GM21526 (cell line): ENCODE measurements around the gene LEMD1.

Experiments
- ATAC-seq: cut with Tn5 transposase; IDR thresholded peaks from one replicate; pipeline ENCODE4 v1.9.1; 2021; ENCODE audit warnings: moderate library complexity; ENCODE audit not compliant: unreplicated experiment, low FRiP score

LEMD1 gene

DNA sequence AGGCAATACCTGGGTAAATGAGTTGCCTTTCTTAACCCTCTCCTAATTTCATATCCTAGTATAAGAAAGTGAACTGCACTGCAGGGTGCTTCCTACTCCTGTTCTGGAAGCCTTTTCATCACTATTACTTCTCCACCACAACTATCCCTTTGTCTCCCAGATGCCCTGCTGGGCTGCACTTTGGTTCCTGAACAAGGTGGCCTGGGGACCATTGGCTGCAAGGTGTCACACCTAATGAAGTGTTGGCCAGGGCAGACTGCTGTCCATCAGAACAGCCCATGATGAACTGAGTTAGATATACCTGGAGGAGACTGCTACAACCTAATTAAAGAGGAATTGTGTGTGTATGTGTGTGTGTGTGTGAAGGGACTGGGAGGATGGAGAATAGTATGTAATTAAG is 63.3 kb downstream of the LEMD1 start:
- ATAC-seq: no peak

DNA sequence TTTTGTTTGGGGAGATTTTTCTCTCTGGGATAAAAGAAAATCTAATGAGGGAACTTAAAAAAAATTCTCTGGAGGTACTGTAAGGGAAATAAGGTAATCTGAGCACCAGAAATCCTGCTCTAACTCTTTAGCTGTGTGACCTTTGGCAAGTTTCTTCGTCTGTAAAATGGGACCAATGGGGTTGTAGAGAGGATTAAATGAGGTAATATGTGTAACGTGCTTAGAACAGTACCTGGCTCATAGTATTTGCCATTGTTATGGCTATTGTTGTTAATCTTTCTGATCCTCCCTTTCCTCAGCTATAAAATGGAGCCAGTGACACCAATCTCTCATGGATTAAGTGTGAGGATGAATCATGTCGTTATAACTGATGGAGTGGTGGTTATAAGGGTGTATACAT is 64.3 kb downstream of the LEMD1 start:
- ATAC-seq: no peak

DNA sequence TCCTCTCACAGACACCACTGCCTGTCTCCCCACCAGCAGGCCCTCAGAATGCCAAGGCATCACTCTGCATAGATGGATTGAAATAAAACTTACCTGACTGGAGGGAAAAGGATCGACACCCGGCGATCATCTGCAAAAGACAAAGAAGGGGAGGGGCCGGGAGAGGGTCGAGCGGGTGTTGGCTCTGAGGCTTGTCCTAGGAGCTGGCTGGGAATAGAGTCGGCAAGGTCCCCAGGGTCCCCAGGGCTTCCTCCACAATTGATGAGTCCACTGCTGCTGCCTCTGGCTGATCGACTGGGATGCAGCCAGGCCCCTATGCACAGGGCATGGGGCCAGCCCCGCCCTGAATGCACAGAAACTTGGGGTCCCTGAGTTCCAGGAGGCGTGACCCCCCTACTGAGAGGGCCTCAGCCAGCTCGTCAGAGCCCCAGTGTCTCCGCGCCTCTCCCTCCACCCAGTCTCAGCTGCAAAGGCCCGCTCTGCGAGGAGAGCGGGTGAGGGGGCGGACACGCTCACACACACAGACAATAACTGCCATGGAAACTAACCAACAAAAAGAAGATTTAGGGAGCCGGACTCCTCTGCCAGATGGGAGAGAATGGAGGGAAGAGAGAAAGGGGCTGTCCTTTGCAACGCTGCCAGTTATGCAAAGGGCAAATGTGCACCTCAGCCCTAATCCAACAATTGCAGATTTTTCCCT is 65.3 kb downstream of the LEMD1 start, which contains the start of gene KLHDC8A:
TSS of gene KLHDC8A (minus strand) at position 483 of the 700 bp plus-strand sequence. CDS start 13,318 bp downstream, outside the sequence.
- no peak for ATAC-seq

DNA sequence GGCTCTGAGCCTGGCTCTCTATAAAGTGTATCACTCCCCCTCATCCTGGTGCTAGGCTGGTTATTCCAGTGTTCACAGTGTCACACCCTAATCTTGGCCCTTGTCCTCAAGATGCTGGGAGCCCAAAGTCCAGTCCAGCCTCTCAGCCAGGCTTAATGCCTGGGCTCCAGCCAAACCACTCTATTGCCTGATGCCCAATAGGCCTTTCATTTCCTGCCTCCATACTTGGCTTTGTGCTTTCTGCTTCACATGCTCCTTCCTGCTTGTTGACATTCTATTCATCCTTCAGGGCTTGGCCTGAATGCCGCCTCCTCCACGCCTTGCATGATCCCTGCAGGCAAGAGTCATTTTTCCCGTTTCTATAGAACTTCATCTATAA is 66.8 kb downstream of the LEMD1 start:
- ATAC-seq: no peak

DNA sequence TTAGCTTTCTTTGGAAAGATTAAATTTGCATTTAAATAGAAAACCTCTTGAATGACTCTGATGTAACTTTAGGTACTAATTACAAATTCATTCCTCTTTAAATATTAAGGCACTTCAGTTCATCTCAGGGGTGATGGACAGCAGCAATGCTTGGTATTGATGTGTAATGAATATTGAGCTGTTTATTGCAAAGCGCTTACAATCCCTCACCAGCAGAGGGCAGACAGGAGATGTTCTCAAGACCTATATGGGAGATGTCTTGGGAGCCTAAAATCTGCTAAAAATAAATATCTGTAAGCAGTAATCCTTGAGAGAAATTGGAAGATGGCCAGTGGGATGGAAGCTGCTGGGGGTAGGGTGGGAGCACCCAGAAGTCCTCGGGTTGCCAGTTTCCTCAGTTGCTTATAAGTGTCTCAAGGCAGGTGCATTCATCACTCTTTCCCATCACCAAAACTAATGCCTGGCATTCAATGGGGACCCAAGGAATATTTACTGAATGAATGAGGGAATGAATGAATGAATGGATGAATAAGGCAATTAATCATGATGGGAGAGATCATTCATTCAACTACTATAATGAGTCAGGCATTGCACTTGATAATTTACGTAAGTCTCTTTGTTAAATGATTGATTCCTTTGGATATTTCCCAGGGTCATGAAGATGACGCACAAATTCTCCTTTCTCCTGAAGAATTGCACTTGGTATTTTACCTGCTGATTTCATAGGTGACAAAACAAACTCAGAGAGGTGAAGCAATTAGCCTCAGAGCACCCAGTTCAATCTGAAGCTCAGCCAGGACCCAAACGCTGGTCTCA is 67.4 kb downstream of the LEMD1 start:
- ATAC-seq: no peak

DNA sequence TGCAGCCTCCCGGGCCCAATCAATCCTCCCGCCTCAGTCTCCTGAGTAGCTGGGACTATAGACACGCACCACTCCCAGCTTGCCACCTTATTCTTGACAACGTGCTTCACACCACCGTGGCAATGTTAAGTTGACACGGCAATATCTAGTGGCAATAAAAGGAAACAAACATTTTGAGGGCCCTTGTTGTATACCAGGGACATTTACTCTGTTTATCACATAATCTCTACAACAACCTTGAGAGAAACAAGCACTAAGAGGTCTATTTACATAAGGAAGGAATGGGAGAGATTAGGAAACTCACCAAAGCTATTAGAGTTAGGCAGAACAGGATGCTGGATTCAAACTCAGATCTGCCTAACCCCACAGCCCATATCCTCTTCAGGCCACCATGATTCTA is 68.2 kb downstream of the LEMD1 start:
- no peak for ATAC-seq

DNA sequence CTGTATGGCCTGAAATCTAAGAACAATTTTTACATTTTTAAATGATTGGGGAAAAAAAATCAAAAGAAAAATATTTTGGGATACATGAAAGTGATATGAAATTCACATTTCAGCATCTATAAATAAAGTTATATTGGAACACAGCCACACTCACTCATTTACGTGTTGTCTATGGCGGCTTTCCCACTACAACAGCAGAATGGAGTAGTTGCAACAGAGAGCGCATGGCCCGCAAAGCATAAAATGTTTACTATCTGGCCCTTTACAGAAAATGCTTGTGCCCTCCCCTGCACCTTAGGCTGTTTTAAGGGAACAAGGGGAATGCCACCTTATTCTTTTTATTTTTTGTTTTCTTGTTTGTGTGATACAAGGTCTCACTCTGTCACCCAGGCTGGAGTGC is 68.7 kb downstream of the LEMD1 start:
- no peak for ATAC-seq

DNA sequence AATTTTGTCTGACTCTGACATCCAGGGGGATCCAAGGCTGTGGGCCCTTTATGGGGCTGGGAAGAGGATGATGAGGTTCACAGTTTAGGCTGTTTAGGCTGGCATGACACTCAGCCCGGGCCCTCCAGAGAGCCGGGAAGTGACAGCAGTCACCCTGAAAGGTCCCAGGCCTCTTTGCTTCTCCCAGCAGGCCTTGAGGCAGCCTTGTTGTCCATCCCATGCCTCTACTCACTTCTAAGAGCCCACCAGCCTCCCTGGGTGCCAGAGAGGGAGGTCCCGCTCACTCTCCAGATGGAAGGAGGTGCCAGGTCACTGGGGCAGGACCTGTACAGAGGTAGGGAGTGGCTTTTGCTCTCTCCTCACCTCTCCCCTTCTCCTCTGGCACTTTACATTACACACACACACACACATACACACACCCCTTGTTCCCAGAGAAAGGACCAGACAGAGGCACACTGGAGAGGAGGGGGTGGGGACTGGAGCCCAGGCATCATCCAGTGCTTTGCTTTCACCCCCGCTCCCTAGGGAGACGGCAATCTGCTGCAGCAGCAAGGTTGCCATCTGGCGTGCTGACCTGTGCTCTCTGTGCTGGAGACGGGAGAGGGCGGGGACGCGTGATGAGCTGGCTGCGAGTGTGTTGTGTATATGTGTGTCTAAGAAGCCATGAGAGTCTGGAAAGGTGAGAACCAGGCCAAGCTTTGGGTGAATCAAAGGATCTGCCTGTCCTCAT is 69.7 kb downstream of the LEMD1 start:
- no peak for ATAC-seq

DNA sequence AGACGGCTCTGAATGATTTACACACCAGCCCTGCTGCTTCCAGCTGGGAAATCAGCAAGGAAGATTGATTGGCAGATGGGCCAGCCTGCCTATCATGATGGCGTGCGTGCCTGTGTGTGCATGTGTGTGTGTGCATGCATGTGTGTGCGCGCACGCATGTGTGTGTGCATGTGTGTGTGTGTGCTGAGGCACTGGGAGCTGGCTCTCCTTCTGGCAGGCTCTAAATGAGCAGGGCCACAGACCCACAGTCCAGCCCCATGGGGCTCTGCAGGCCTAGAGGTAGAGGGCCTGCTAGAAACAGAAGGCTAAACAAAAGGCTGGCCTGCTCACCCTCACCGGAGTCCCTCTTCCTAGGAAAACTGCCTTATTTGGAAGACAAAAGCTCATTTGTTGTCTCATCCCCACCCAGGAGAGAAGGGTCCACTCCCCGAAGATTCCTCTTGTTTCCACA is 71.1 kb downstream of the LEMD1 start:
- no peak for ATAC-seq

DNA sequence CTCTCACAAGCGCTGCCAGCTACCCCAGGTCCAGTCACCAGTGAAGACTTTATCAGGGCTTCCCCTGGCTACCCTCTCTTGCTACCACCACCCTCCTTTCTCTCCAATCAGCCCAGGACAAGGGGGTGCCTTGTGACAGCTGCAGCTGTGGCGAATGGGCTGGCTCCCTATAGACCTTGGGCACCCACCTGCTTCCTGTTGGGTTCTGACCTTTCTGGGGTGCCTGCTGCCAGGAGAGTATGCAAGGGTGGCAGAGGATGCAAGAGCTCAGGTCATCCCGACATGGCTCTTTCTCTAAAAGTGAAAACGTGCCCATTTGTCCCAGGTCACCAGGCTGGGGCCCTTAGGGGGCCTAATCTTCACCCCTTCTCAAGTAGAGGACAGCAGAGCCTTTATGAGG is 71.7 kb downstream of the LEMD1 start:
- ATAC-seq: no peak

DNA sequence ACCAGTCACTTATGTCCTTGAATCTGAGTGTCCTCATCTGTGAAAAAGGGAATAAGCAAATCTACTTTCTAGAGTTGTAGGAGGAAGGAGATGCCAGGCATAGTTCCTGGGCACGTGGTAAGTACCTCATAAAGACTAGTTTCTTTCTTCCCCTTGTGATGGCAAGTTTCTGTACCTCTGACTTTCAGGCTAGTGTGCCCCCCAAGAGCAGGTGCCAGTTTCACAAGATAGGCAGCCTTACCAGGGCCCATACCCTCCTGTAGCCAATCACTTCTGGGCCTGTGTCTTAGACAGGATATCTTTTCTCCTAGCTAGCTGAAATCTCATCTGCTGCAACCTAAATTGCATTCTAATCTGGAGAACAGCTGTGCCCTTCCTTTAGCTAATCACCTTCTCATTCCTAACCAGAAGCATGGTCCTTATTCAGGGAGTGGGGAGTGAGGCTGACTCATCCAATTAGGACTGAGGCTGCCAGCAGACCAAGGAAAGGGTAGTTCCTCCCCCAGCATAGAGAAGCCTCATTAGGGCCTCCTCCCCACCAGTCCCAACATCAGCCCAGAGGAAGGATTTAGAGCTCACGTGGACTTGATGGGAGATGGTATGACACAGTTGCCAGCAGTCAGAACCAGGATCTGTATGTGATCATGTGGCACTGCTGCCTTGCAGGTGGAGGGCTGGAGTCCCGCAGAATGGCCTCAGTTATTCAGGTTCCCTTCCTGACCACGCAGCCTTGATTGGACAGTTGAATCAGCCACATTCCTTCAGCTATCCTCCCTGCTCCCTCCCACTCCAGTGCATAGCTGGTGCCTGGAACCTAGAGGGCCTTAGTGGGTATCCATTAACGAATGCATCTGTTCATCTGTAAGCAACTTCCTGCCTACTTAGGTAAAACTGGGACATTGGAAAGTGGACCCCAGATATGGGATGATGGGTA is 73.0 kb downstream of the LEMD1 start:
- no peak for ATAC-seq

DNA sequence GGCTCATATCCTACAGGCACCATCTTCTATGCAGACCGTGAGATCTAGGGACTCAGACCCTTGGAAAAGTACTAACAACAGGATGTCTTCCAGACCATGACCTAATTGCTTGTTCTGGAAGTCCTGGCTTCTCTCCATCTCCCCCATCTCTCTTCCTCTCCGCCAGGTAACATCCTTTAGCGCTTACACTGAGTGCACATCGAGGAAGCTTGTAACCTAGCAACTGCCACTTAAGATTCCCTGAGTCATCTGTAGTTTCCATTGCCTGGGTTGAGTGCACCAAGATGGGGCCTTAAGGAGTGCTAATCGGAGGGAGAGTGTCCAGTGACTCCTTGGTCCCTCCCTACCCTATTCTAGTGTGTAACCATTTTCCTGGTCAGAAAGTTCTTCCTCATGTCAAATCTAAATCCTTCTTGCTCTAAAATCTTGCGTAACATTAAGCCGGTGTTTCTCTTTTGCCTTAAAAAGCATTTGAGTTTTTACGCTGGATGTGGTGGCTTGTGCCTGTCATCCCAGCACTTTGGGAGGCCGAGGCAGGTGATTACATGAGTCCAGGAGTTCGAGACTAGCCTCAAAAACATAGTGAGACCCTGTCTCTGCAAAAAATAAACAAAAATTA is 74.8 kb downstream of the LEMD1 start:
- no peak for ATAC-seq

DNA sequence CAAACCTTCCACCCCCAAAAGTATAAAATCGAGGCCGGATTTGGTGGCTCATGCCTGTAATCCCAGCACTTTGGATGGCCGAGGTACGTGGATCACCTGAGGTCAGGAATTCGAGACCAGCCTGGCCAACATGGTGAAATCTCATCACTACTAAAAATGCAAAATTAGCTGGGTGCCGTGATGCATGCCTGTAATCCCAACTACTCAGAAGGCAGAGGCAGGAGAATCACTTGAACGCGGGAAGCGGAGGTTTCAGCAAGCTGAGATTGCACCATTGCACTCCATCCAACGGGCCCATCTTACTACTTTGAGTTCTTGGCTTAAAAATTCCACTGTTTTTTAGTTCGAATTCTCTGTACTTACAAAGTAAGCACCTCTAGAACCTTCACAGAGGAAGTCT is 76.1 kb downstream of the LEMD1 start:
- no peak for ATAC-seq

DNA sequence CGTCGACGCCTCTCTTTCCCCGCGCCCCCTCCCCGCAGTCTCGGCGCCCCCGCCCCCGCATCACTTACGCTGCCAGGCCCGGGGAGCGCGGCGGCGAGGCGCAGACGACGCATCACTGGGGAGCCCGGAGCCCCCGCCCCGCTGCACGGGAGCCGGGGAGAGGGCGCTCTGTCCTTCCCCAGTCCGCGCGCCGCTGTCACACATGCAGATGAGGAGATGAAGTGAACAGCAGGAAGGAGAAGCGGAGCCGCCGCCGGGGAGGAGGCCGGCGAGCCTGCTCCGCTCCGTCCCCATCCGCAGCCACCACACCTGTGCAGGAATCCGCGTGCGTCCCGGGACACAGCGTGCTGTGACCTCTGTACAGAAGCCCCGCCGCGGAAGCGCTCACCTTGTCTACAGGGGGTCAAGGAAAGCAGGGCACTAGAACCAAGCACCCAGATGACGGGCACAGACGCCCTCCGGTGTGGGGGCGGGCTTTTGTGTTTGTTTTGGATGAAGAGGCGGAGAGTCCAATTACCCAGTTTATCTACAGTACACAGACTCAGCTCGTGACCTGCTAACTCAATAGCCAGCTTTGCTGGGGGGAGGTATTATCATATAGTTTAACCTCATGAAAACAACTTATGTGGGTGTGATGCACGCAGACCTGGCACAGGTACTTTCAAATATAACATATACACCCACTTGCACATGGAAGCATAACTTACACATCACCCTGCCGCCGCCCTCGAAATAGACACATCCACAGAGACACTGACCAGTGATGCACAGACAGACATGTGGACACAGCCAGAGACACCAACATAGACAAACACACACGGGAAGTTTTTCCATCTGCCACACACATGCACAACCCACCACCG is 77.6 kb downstream of the LEMD1 start:
- ATAC-seq: no peak

DNA sequence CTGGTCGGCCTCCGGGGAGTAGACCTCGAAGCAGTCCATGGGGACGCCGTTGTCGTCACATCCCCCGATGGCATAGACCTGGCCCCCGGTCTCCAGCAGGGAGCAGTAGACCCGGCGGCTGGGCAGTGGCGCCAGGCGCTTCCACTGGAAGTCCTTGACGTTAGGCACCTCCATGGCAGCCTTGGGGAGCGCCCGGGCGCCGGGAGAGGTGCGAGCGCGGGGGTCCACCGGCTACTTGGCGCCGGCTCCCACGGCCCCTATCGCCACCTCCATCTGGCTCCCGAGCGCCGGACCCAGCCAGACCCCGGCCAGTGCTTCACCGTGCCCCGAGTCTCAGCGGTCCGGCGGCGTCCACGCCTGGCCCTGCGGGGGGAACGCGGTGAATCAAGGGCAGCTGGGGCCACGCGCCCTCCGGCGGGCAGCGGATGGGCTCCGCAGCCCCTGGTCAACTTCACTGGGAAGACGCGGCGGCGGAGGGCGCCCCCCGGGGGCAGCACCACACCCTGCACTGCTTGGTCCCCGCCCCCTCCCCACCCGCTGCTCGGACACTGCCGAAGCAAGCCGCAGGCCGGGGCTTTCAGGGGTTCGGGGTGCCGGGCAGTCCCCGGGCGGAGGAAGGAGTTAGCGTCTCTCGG is 78.3 kb downstream of the LEMD1 start:
- no peak for ATAC-seq

DNA sequence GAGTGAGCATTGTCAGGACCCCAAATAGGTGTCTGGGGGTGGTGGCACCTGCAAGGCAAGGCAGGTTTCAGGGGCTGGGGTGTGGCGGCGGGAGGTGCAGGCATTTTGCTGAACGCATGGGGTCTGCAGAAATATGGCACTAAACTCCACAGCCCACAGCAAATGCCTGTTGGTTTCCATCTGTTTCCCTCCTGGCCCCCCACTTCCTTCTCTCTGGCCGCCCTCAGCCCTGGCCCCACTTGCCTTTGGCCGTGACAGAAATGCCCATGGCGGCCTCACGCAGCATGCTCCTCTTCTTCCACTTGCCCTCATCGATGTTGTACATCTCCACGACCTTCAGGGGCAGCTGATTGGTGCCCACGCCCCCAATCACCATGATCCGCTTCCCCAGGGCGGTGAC is 78.9 kb downstream of the LEMD1 start:
- ATAC-seq: no peak

DNA sequence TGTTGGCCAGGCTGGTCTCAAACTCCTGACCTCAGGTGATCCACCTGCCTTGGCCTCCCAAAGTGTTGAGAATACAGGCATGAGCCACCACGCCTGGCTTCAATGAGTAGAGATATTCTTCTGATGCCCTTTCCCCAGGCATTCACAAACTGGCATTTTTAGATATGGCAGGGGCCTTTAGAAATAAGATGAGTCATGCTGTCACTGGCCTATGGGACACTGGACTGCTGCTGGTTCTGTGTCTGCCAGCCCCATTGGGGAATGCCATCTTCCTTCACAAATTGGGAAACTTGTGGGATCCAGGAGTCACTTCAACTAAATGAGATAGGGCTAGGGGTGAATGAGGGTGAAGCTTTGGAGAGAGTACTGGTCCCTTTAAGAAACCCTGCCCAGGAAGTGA is 81.2 kb downstream of the LEMD1 start:
- no peak for ATAC-seq

DNA sequence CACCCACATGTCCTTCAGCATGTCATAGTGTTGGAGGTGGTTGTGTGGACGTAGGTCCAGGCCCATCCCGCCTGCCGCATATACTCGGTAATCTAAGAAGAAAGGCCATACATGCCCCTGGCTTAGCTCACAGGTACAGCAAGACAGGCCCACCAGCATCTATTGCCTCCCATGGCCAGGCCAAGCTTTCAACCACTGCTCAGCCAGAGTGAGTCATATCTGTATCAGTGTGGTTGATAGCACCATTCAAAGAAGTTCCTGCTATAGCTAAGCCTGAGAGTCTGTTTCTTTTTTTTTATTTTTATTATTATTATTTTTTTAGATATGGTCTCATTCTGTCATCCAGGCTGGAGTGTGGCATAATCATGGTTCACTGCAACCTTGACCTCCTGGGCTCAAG is 82.1 kb downstream of the LEMD1 start:
- ATAC-seq: no peak
